Gastrocnemius medialis (tissue), 4 donors: ENCODE data around the gene TRAK1. TPM values are rescaled to one million over a fixed set of nuclear protein-coding genes. Genes with fewer than 3 reads are reported as not detected.

Experiments used
- ATAC-seq, 2 donors: fragments of 150-250 bp; one replicate each; pipeline ENCODE4 v1.9.1; 2016
- DNase-seq, 2 donors: peaks; one replicate each; pipeline ENCODE4 v3.0.0-alpha.2; 2019
- H3K27ac ChIP-seq, 4 donors: fragments of 200-600 bp; sonication (generic); 1 replicate in 1 of 4; 2 replicates in 3 of 4; pipeline ENCODE4 v1.5.1; 2016 to 2018; ENCODE audit warnings: mild to moderate bottlenecking in 2 of 4, moderate library complexity in 1 of 4
- H3K27me3 ChIP-seq, 3 donors: fragments of 200-600 bp; sonication (generic) in 2 of 3; 1 replicate in 1 of 3; 2 replicates in 2 of 3; pipeline versions ENCODE4 v1.5.1 to v1.6.0; 2016 to 2019; ENCODE audit warnings: mild to moderate bottlenecking in 1 of 3, moderate library complexity in 1 of 3
- H3K36me3 ChIP-seq, 2 donors: fragments of 200-600 bp; sonication (generic) in 1 of 2; one replicate each; pipeline ENCODE4 v1.5.1; 2017 to 2018
- H3K4me1 ChIP-seq, 2 donors: fragments of 200-600 bp; sonication (generic) in 1 of 2; one replicate each; pipeline ENCODE4 v1.5.1; 2016 to 2017; ENCODE audit warnings: mild to moderate bottlenecking in 2 of 2
- H3K4me3 ChIP-seq, 4 donors: fragments of 200-600 bp; sonication (generic) in 3 of 4; 1 replicate in 1 of 4; 2 replicates in 3 of 4; pipeline ENCODE4 v1.5.1; 2016 to 2019; ENCODE audit warnings: mild to moderate bottlenecking in 2 of 4
- H3K9me3 ChIP-seq, 3 donors: fragments of 200-600 bp; sonication (generic) in 2 of 3; 1 replicate in 1 of 3; 2 replicates in 2 of 3; pipeline ENCODE4 v1.5.1; 2016 to 2019
- POLR2A ChIP-seq, 2 donors: fragments of 450-650 bp; IDR thresholded peaks; one replicate each; pipeline ENCODE4 v1.6.1; 2017; ENCODE audit warnings: antibody characterized with exemption in 2 of 2, mild to moderate bottlenecking in 2 of 2, moderate library complexity in 2 of 2
- in situ Hi-C, 4 donors: fragments of 200-750 bp; cut with MboI; loops; one replicate each; pipeline versions ENCODE4 v1.15.0 to v1.8.0; 2017; ENCODE audit warnings: low sequenced_read_pairs in 4 of 4
- intact Hi-C: fragments of 100-400 bp; cut with DNase I; formaldehyde crosslinking; loops from one replicate; pipeline ENCODE4 v1.15.1; 2023; ENCODE audit warnings: low total_unique reads
- total RNA-seq, 4 donors: library from RNA; depleted of rRNA; stranded (reverse); fragments of >200 nt; gene quantifications; one replicate each; pipeline versions ENCODE4 v1.1.0 to v1.2.3, GENCODE V29; 2016
- TF ChIP-seq, protein P1 (sequence below), 5 experiments: fragments of 450-650 bp in 3 of 5; fragments of 200-600 bp in 2 of 5; sonication (generic) in 2 of 5; IDR thresholded peaks in 4 of 5; conservative IDR thresholded peaks in 1 of 5; 1 replicate in 4 of 5; 2 replicates in 1 of 5; pipeline ENCODE4 v1.5.1; 2016 to 2019; ENCODE audit warnings: antibody characterized with exemption in 5 of 5, mild to moderate bottlenecking in 3 of 5, moderate library complexity in 3 of 5

TRAK1 gene
- total RNA-seq, 4 donors from 2014 or later = 59.5 to 109 (median 98.6) TPM

DNA sequence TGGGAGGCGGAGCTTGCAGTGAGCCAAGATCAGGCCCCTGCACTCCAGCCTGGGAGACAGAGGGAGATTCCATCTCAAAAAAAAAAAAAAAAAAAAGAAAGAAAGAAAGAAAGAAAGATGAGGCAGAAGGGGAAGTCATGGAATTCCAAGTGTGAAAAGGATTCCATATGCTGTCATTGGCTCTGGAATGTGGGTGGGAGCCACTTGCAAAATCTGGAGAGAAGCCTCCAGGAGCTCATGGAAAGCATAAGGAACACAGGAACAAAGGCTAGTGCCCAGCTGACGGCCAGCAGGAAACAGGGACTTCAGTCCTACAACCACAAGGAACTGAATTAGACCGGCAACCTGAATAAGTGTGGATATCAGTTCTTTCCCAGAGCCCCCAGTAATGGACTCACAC lies 12.5 kb upstream of the TRAK1 start:
- no peaks in the 10 kb centered on the region for H3K9me3 ChIP-seq
- no peak for ATAC-seq
- H3K36me3 ChIP-seq = no peaks in the 10 kb centered on the region
- no peak for TF ChIP-seq POLR2A (IDR thresholded peaks at IDR 0.05)
- TF ChIP-seq, protein P1, sequence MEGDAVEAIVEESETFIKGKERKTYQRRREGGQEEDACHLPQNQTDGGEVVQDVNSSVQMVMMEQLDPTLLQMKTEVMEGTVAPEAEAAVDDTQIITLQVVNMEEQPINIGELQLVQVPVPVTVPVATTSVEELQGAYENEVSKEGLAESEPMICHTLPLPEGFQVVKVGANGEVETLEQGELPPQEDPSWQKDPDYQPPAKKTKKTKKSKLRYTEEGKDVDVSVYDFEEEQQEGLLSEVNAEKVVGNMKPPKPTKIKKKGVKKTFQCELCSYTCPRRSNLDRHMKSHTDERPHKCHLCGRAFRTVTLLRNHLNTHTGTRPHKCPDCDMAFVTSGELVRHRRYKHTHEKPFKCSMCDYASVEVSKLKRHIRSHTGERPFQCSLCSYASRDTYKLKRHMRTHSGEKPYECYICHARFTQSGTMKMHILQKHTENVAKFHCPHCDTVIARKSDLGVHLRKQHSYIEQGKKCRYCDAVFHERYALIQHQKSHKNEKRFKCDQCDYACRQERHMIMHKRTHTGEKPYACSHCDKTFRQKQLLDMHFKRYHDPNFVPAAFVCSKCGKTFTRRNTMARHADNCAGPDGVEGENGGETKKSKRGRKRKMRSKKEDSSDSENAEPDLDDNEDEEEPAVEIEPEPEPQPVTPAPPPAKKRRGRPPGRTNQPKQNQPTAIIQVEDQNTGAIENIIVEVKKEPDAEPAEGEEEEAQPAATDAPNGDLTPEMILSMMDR (IDR thresholded peaks at IDR 0.05 in 4 of 5, conservative IDR thresholded peaks at IDR 0.05 in 1 of 5) = no peak
- no peak overlapping the region for H3K4me3 ChIP-seq
- in situ Hi-C loops (loop anchor here in 1 of 4 donors (10.0 kb wide), 1 partner anchor 54 kb away; no protein-coding TSS in a partner anchor), intact Hi-C loops (no loop called here)
- peaks cover 56 to 64% of the 10 kb centered on the region in 2 donors for H3K4me1 ChIP-seq
- no peak overlapping the region for H3K27ac ChIP-seq
- no peaks in the 10 kb centered on the region for H3K27me3 ChIP-seq
- no peak for DNase-seq

DNA sequence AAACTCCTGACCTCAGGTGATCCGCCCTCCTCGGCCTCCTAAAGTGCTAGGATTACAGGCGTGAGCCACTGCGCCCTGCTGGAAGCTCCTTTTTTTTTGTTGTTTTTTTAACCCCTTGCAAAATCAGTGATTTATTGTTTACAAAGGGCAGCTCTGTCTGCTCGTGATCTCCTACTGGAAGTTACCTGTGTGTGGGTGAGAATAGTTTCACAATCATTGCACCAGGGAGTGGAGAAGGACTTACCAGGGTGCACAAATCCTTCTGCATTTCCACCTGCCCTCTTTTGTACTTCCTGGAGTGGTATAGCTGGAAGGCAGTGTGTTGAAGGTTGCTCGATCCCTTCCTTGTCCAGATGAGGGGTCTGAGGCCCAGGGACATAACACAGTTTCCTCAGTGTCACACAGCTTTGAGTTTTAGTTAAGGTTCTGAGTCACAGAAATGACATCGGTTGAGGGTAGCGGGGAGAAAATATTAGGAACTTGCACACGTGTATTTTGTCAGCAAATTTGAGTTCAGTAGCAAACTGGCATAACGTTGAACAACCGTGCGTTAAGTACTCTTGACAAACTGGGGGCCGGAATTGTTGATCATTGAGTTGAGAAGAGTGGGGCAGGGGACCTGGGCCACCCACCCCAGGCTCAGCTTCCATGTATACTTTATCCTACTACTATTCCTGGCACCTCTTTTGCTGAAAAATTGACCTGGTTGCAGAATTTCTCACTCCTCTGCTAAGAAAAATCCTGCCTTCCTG lies 11.3 kb upstream of the TRAK1 start:
- TF ChIP-seq POLR2A (IDR thresholded peaks at IDR 0.05) = no peak
- TF ChIP-seq, protein P1 (IDR thresholded peaks at IDR 0.05 in 4 of 5, conservative IDR thresholded peaks at IDR 0.05 in 1 of 5) = no peak
- ATAC-seq (peak in 1 of 2 donors; percentile 42), DNase-seq (no peak)
- H3K27me3 ChIP-seq = no peaks in the 10 kb centered on the region
- H3K9me3 ChIP-seq = no peaks in the 10 kb centered on the region
- H3K4me3 ChIP-seq = no peak overlapping the region
- peak overlapping the region; percentile 64 to 75 (median 70) for H3K27ac ChIP-seq
- peaks cover 58 to 60% of the 10 kb centered on the region in 2 donors for H3K4me1 ChIP-seq
- in situ Hi-C loops (loop anchor here in 2 of 4 donors (5.0 to 10.0 kb wide), 2 partner anchors 55 to 78 kb away; no protein-coding TSS in a partner anchor), intact Hi-C loops (no loop called here)
- H3K36me3 ChIP-seq = no peaks in the 10 kb centered on the region

DNA sequence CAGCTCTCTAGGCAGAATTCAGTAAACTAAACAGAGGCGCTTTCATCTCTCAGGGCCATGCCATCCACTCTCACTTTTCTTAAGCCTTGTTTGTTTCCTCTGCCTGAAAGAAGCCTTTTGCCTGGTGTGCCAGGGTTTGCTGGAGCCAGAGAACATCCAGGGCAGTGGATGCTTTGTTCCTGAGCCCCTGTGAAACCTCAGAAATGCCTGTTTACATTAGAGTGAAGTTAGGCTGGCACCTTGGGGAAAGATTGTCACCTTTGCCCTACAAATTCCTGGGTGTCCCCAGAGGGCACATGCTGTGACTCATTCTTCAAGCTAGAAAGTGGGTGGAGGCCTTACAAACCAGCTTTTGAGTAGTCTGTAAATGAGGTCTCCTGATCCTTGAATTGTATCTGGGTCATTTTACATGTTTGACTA lies 10.7 kb upstream of the TRAK1 start:
- intact Hi-C loops = no loop called here
- ATAC-seq (peak; percentile 67 to 78), DNase-seq (no peak)
- no peak for TF ChIP-seq POLR2A (IDR thresholded peaks at IDR 0.05)
- TF ChIP-seq, protein P1 (IDR thresholded peaks at IDR 0.05 in 4 of 5, conservative IDR thresholded peaks at IDR 0.05 in 1 of 5) = no peak
- H3K27ac ChIP-seq = peak overlapping the region; percentile 64 to 75 (median 70)
- in situ Hi-C loops = loop anchor here in 1 of 4 donors (5.0 kb wide), 1 partner anchor 78 kb away; no protein-coding TSS in a partner anchor
- H3K4me3 ChIP-seq = no peak overlapping the region
- no peaks in the 10 kb centered on the region for H3K36me3 ChIP-seq
- H3K4me1 ChIP-seq = peaks cover 58 to 62% of the 10 kb centered on the region in 2 donors
- H3K9me3 ChIP-seq = no peaks in the 10 kb centered on the region
- H3K27me3 ChIP-seq = no peaks in the 10 kb centered on the region

GRCh38 chr3:42081838-42082473 lies 9.2 kb upstream of the TRAK1 start:
- intact Hi-C loops = no loop called here
- no peaks in the 10 kb centered on the region for H3K27me3 ChIP-seq
- peak overlapping the region; percentile 40 to 73 (median 66) for H3K27ac ChIP-seq
- H3K4me1 ChIP-seq = peaks cover 58 to 62% of the 10 kb centered on the region in 2 donors
- DNase-seq (no peak), ATAC-seq (no peak)
- H3K36me3 ChIP-seq = no peaks in the 10 kb centered on the region
- no peak overlapping the region for H3K4me3 ChIP-seq
- in situ Hi-C loops = loop anchor here in 1 of 4 donors (5.0 kb wide), 1 partner anchor 80 kb away; no protein-coding TSS in a partner anchor
- no peaks in the 10 kb centered on the region for H3K9me3 ChIP-seq
- TF ChIP-seq, protein P1 (IDR thresholded peaks at IDR 0.05 in 4 of 5, conservative IDR thresholded peaks at IDR 0.05 in 1 of 5) = no peak
- TF ChIP-seq POLR2A (IDR thresholded peaks at IDR 0.05) = no peak
